ENCODE measurements around the gene ABLIM2.

The ABLIM2 gene

DNA sequence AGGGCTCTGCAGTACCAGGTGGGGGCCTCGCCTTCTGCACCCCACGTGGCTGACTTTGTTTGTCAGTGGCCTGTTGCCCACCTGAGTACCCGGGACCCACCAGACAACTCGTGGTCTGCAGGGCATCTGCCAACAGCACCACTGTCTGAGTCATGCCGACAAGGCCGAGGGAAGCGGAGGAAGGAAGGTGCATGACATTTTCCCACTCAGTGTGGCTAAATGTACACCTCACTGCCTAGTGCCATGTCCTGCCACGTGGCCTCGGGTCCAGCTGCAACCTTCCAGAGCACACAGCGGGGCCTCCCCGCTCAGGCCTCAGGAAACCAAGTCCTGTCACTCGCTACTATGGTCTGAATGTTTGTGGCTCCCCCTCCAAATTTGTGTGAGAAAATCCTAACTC lies 22.1 kb downstream of the ABLIM2 start:
- no peak for DNase-seq

DNA sequence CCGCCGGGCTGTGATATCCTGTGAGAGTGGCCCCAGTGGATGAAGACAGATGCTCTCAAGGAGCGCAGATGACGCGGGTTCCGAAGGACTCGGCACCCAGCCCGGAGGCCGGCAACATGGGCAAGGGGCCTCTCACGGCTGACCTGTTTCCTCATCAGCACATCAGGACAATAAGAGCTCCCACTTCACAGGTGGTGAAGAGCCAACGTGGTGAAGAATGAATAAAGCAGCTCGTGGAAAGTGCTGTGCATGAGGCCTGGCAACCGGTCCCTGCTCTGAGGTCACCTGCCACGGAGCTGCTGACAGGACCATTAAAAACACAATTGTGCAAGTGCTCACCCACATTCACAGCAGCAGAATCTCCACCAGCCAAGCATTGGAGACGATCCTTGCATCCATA lies 22.9 kb downstream of the ABLIM2 start:
- DNase-seq = no peak

DNA sequence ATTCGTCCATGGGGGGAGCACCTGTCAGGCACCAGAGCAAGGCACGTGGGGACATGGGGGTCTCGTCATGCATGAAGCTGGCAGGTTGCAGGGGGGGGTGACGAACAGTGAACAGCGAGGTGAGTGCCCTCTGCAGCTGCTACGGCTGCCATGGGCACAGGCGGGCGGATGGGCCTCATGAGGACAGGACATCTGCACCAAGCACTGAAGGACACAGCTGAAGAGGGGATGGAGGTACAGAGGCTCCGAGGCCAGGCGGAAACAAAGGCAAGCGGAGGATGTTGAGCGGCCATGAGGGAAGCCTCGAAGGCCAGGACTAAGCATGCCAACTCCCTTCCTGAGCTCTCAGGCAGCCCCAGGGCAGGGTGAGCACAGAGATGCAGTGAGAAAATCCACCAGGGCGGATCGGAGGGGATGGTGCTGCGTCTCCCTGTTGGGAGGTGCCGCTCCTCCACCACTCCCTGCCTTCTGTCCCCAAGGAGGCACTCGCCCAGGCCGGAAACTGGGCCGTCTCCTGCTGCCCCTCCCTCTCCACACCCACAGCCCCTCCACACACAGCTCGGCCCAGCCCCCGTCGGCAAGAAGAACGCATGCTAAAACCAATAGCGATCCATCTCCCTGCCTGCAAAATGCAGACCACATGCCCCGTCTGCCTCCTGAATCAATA lies 24.6 kb downstream of the ABLIM2 start:
- DNase-seq = no peak

- DNase-seq = no peak
Observed at GRCh38 chr4:8132947-8133705, 25.5 kb downstream of the ABLIM2 start.

DNA sequence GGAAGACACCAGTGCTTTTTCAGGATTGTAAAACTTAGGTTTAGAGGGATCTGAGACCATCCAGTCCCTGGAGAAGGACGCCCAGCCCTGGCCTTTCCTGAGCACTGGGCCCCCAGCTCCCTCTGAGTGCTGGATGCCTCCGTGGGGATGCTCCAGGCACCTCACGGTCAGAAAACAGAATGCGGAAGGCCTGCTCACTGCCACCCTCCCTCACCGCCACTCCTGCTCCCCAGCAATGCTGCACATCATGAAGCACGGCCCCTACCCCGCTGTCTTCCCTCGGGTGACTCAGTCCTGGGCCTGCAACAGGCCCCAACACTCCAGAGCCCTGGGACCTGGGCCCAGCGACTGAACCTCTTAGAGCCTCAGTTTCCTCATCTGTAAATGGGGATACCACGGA lies 26.2 kb downstream of the ABLIM2 start:
- no peak for DNase-seq

DNA sequence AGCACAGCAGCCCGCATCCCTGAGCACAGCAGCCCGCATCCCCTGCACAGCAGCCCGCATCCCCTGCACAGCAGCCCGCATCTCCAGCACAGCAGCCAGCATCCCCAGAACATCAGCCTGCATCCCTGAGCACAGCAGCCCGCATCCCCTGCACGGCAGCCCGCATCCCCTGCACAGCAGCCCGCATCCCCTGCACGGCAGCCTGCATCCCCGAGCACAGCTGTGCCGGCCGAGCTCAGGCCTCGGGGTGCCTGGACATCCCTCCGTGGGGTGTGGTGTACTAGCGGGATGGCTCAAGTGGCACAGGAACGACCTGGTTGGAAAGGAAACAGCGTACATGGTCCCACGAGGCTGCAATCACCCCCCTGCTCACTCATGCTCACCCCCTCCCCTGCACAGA lies 26.8 kb downstream of the ABLIM2 start:
- DNase-seq = no peak

DNA sequence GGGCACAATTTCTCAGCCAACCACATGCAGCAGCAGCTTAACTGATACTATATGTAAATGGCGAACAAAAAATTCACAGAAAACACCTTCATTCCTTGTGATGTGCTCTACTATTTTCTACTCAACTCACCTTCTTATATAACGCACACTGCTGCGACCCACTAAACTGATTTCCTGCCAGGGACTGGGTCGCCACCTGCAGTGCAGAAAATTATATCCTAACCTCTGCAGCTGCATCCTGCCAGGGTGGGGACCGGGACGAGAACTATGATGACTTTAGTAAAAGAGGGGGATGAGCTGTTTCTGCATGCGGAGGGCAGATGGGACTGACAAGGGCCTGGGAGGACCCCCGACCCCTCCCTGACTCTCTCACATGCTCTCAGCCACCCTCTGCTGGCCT lies 27.4 kb downstream of the ABLIM2 start:
- no peak for DNase-seq

GRCh38 chr4:8130346-8131066 lies 28.1 kb downstream of the ABLIM2 start:
- DNase-seq = no peak

DNA sequence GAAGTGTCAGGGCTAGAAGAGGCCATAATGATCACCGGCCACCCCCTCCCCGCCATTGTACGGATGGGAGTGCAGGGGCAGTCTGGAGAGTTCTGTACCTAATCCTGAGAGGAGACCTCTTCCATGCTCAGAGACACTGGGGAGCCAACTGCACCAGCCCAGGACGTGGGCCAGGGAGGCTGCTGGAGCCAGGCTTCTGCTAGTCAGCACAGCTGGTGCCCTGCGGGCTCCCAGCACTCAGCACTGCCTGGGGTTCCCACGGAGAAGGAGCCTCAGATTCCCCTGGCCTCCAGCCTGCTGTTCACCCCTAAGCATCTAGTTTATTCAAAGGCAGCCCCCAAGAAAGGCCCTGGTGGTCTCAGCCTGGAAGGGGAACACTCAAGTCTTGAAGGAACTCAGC lies 28.8 kb downstream of the ABLIM2 start:
- DNase-seq = no peak

- no peak for DNase-seq
Observed at GRCh38 chr4:8129136-8129535, 29.5 kb downstream of the ABLIM2 start.

DNA sequence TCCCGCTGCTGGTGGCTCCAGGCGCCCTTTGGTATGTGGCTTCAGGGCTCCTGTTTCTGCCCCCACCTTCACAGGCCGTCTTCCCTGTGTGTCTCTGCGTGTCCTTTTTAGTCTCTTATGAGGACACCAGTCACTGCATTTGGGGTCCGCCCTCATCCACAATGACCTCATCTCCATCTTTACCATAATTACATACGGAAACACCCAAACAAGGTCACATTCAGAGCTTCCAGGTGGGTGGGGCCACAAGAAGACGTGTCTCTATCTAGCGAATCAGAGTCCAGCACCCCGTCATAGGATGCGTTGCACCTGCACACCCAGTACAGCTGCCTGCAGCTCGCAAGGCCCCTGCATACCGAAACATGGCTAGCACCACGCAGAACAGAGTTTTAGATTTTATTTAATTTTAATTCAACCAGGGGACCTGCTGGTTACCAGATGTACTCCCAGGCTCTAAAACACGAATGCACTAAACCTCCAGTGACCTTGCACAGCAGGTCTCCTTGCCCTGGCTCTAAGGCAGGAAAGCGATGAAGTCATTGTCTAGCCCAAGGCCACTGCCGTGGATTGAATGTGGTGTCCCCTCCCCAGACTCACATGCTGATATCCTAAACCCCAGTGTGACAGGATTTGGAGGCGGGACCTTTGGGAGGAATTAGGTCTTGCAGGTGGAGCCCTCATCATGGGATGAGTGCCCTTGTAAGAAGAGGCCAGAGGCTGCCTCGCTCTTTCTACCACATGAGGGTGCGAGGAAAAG lies 30.3 kb downstream of the ABLIM2 start:
- DNase-seq = no peak

DNA sequence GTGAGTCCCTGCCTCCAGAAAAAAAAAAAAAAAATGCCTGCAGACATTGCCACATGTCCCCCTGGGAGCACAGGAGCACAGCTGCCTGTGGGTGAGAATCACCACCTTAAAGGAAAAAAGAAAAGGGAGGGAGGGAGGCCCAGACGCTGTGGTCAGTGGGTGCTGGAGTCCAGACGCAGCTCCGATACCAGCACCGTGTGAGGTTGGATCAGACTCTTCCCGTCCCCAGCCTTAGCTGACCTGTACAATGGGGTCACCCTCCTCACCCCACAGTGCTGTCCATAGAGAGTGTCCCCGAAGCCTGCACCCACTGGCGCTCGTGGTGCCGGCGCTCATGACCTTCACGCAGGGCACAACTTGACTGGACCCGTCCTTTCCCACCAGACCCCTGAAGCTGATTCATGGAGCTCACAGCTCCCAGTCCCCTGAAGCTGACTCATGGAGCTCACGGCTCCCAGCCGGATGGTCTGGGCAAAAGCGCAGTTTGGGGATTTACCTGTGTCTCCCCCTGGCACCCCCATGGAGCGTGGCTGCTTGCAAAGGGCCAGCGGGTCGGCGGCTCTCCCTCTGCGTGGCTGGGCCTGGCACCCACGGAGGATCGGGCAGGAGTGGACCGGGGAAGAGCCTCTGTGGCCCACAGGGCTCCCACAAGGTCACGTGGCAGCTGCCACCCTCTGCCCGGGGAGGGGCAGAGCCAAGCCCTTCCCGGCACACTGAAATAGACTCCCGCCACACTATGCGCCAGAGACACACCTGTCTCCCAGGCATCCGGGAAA lies 31.4 kb downstream of the ABLIM2 start:
- DNase-seq = no peak

GRCh38 chr4:8126523-8126922 lies 32.1 kb downstream of the ABLIM2 start:
- DNase-seq = no peak

- DNase-seq = no peak
Observed at GRCh38 chr4:8125526-8126056, 33.0 kb downstream of the ABLIM2 start.

- no peak for DNase-seq
Observed at GRCh38 chr4:8123870-8124269, 34.7 kb downstream of the ABLIM2 start.

DNA sequence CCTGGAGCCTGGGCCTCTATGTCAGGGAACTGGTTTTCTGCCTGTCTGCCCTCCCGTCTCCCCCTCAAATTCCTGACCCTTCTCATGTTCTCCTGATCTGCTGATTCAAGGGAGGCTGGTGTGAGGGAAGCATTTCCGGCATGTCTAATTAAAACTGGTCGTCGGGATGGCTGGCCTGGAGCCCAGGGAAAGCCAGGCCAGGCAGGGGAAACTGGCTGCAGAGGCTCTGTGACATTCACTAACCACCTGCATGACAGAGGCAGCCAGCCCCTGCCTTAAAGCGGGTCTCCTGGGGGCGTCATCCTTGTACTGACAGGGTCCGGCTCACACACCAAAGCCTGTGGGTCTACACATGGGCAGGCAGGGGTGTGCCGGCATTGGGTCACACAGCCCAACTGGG lies 35.2 kb downstream of the ABLIM2 start:
- DNase-seq = no peak

DNA sequence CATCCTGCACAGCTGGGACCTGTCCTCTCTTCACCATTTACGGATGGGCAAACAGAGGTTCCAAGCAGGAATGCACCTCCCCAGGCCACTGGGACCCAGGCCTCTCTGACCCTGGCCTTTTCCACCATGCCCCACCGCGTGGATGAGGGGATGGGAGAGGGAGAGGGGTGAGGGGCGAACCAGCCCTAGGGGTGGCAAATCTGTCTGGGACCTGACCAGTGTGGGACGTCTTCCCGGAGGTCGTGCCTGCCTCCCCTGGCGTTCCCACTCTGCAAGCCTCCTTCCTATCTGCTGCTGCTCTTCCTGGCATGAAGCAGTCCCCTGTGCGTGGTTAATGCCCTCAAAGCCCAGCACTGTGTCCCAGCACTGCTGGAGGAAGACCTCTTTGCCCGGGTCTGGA lies 35.9 kb downstream of the ABLIM2 start:
- no peak for DNase-seq

- no peak for DNase-seq
Observed at GRCh38 chr4:8121292-8122015, 37.2 kb downstream of the ABLIM2 start.

- DNase-seq = no peak
Observed at GRCh38 chr4:8120501-8120900, 38.1 kb downstream of the ABLIM2 start.

DNA sequence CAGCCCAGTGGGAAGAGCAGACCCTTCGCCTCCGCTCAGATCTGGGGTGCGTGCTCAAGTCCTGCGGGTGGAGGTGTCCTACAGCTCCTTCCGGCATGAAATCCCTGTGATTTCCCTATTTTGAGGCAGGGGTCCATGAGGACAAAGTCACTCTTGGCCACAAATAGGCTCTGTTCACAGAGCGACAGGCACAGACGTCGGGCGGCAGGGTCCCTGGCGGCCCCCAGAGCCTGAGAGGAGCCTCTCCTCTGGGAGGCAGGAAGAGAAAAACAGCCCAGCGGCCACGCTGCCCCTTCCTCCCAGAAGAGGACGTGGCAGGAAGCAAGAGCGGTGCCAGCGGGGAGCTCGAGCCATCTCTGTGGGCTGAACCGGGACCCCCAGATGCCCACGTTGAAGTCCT lies 38.7 kb downstream of the ABLIM2 start:
- DNase-seq = no peak

- no peak for DNase-seq
Observed at GRCh38 chr4:8118531-8118930, 40.1 kb downstream of the ABLIM2 start.

DNA sequence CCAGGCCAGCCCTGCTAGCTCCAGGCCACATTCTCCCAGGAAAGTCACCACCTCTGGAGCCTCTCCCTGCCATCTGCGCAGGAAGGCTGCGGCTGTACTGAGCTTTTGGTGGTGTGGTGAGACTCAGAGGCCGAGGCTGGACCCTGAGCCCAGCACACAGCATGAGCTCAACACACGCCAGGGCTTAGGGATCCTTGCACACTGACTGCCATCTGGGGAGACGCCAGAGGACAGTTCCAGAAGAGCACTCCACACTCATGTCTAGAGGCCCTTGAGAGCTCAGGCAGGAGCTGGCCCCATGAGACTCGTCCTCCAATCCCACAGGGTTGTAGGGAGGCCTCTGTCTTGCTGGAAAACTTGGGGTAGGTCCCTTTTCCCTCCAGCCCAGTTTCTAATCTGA lies 40.6 kb downstream of the ABLIM2 start:
- DNase-seq = no peak
